Prostate gland (tissue), 2 donors: Measurements from ENCODE around the gene GPR25. TPM values are rescaled to one million over a fixed set of nuclear protein-coding genes. Genes with fewer than 3 reads are reported as not detected.

Experiments
- DNase-seq: peaks from one replicate; pipeline ENCODE4 v3.0.0-alpha.2; 2019; ENCODE audit warnings: low spot score
- H3K27ac ChIP-seq, 2 donors: fragments of 200-600 bp; sonication (generic); 2 replicates each; pipeline ENCODE4 v1.5.1; 2017 to 2019
- H3K27me3 ChIP-seq: fragments of 200-600 bp; sonication (generic); replicated peaks from 2 replicates; pipeline ENCODE4 v1.5.1; 2019; ENCODE audit not compliant: insufficient read depth
- H3K36me3 ChIP-seq, 2 donors: fragments of 200-600 bp; sonication (generic); 1 replicate in 1 of 2; 2 replicates in 1 of 2; pipeline versions ENCODE4 v1.5.1 to v1.8.1; 2017 to 2019
- H3K4me1 ChIP-seq: fragments of 200-600 bp; sonication (generic); replicated peaks from 2 replicates; pipeline ENCODE4 v1.5.1; 2019
- H3K4me3 ChIP-seq, 2 donors: fragments of 200-600 bp; sonication (generic); 2 replicates each; pipeline ENCODE4 v1.5.1; 2017 to 2019
- H3K9me3 ChIP-seq: fragments of 200-600 bp; sonication (generic); 2 replicates; pipeline ENCODE4 v1.5.1; 2017
- CTCF ChIP-seq, 4 experiments: fragments of 200-600 bp in 2 of 4; fragments of 450-650 bp in 2 of 4; sonication (generic) in 2 of 4; IDR thresholded peaks; 1 replicate in 3 of 4; 2 replicates in 1 of 4; pipeline ENCODE4 v1.5.1; 2016 to 2019; ENCODE audit warnings: antibody characterized with exemption in 4 of 4, mild to moderate bottlenecking in 2 of 4, moderate library complexity in 2 of 4
- POLR2A ChIP-seq: fragments of 450-650 bp; IDR thresholded peaks from one replicate; pipeline ENCODE4 v1.6.1; 2016; ENCODE audit warnings: antibody characterized with exemption, mild to moderate bottlenecking
- POLR2AphosphoS5 ChIP-seq: sonication (generic); formaldehyde crosslinking; IDR thresholded peaks from one replicate; pipeline ENCODE4 v1.6.1; 2017; ENCODE audit warnings: antibody characterized with exemption
- WGBS: methylation state at CpG from one replicate; pipeline ENCODE4 v1.1.5; 2018; 5-methylcytosine and 5-hydroxymethylcytosine counted together
- intact Hi-C: fragments of 100-400 bp; cut with DNase I; formaldehyde crosslinking; loops from one replicate; pipeline ENCODE4 v1.14.2; 2022
- total RNA-seq, 2 donors: library from RNA; depleted of rRNA; stranded (reverse); fragments of >200 nt; gene quantifications; one replicate each; pipeline ENCODE4 v1.1.0, GENCODE V29; 2016

GPR25 gene
- total RNA-seq, 2 donors from 2014 or later: 1.2 TPM; not detected in 1

GRCh38 chr1:200877839-200878551 lies 5.2 kb downstream of the GPR25 start:
- no peak for TF ChIP-seq CTCF (IDR thresholded peaks at IDR 0.05)
- peaks cover 1% of the 10 kb centered on the region for H3K27me3 ChIP-seq
- no peaks in the 10 kb centered on the region for H3K36me3 ChIP-seq
- peak; percentile 2 for DNase-seq
- no peaks in the 10 kb centered on the region for H3K9me3 ChIP-seq
- H3K27ac ChIP-seq: no peak overlapping the region
- intact Hi-C loops: no loop called here
- H3K4me1 ChIP-seq: peaks cover 4% of the 10 kb centered on the region
- WGBS: 76% methylated on average over 6 of the region's 6 CpGs
- no peak overlapping the region for H3K4me3 ChIP-seq

- TF ChIP-seq CTCF (IDR thresholded peaks at IDR 0.05): no peak
- no peak for TF ChIP-seq POLR2AphosphoS5
- TF ChIP-seq POLR2A: no peak
- H3K9me3 ChIP-seq: no peaks in the 10 kb centered on the region
- no peak for DNase-seq
- no peak overlapping the region for H3K4me3 ChIP-seq
- H3K36me3 ChIP-seq: no peaks in the 10 kb centered on the region
- no peaks in the 10 kb centered on the region for H3K4me1 ChIP-seq
- 67% methylated on average over 3 of the region's 3 CpGs for WGBS
- intact Hi-C loops: no loop called here
- no peak overlapping the region for H3K27ac ChIP-seq
- H3K27me3 ChIP-seq: no peaks in the 10 kb centered on the region
These were observed 7.4 kb downstream of the GPR25 start for GRCh38 chr1:200880212-200880611.

- TF ChIP-seq CTCF (IDR thresholded peaks at IDR 0.05) (no peak), POLR2A (no peak), POLR2AphosphoS5 (no peak)
- no peak for DNase-seq
- H3K4me1 ChIP-seq: no peaks in the 10 kb centered on the region
These were observed 10.3 kb downstream of the GPR25 start for GRCh38 chr1:200883118-200883517.

GRCh38 chr1:200885623-200886402 lies 13.0 kb downstream of the GPR25 start:
- Histone ChIP-seq H3K4me3 (no peak overlapping the region), H3K36me3 (no peaks in the 10 kb centered on the region), H3K9me3 (no peaks in the 10 kb centered on the region), H3K27ac (no peak overlapping the region), H3K27me3 (no peaks in the 10 kb centered on the region), H3K4me1 (no peaks in the 10 kb centered on the region)
- WGBS: 92% methylated on average over 6 of the region's 6 CpGs
- TF ChIP-seq POLR2AphosphoS5 (no peak), POLR2A (no peak), CTCF (IDR thresholded peaks at IDR 0.05) (no peak)
- no peak for DNase-seq
- intact Hi-C loops: no loop called here

More at GRCh38 chr1:200883118-200883517, 10.3 kb downstream of the GPR25 start:
- intact Hi-C loops: no loop called here
- H3K9me3 ChIP-seq: no peaks in the 10 kb centered on the region
- no peak overlapping the region for H3K27ac ChIP-seq
- WGBS: 85% methylated on average over 3 of the region's 3 CpGs
- H3K27me3 ChIP-seq: no peaks in the 10 kb centered on the region
- H3K4me3 ChIP-seq: no peak overlapping the region
- no peaks in the 10 kb centered on the region for H3K36me3 ChIP-seq
